H1 (cell line): ENCODE data around the gene COIL. TPM values are rescaled to one million over a fixed set of nuclear protein-coding genes. Genes with fewer than 3 reads are reported as not detected.

Experiments used
- CTCF ChIA-PET: fragments of 300-600 bp; sonication (Branson Sonifier 250); formaldehyde crosslinking; loops from one replicate; lab custom pipeline; 2021; ENCODE audit not compliant: partially characterized antibody; lab: Charles Lee
- POLR2A ChIA-PET: fragments of 300-600 bp; sonication (Branson Sonifier 250); formaldehyde crosslinking; loops from one replicate; lab custom pipeline; 2021; ENCODE audit warnings: inconsistent platforms; ENCODE audit not compliant: partially characterized antibody; lab: Charles Lee
- DNase-seq, 2 experiments: peaks; one replicate each; pipeline versions ENCODE4 v3.0.0 to v3.0.0-alpha.2; 2010 to 2022; ENCODE audit warnings: low spot score in 2 of 2, low read depth in 1 of 2, mixed read lengths in 1 of 2
- FAIRE-seq: peaks from 2 replicates; lab custom pipeline; 2011; peaks lifted over from hg19 to GRCh38; lab: Jason Lieb, UNC
- H2AFZ ChIP-seq: 2 replicates; pipeline ENCODE4 v1.8.1; 2012; ENCODE audit warnings: low read length, inconsistent platforms
- H2AK5ac ChIP-seq: 2 replicates; pipeline ENCODE4 v1.6.1; 2013; ENCODE audit warnings: low read depth, low read length
- H2BK120ac ChIP-seq: replicated peaks from 2 replicates; pipeline ENCODE3; 2013; ENCODE audit warnings: low read depth, low read length, inconsistent platforms
- H2BK12ac ChIP-seq: 2 replicates; pipeline ENCODE4 v1.6.1; 2013; ENCODE audit warnings: low read depth, low read length
- H2BK15ac ChIP-seq: 2 replicates; pipeline ENCODE4 v1.6.1; 2013; ENCODE audit warnings: low read length
- H2BK20ac ChIP-seq: 2 replicates; pipeline ENCODE4 v1.6.1; 2013; ENCODE audit warnings: low read length
- H2BK5ac ChIP-seq: 2 replicates; pipeline ENCODE4 v1.6.1; 2013; ENCODE audit warnings: low read depth, low read length
- H3K14ac ChIP-seq: 2 replicates; pipeline ENCODE4 v1.6.1; 2013; ENCODE audit warnings: inconsistent platforms; ENCODE audit not compliant: insufficient read length
- H3K18ac ChIP-seq: 2 replicates; pipeline ENCODE4 v1.6.1; 2013; ENCODE audit warnings: low read length; ENCODE audit errors: extremely low read depth
- H3K23ac ChIP-seq: 2 replicates; pipeline ENCODE4 v1.6.1; 2013; ENCODE audit warnings: inconsistent platforms; ENCODE audit not compliant: insufficient read length
- H3K23me2 ChIP-seq: 2 replicates; pipeline ENCODE4 v1.6.1; 2013; ENCODE audit warnings: low read depth, low read length
- H3K27ac ChIP-seq: 2 replicates; pipeline ENCODE4 v1.6.1; 2011; ENCODE audit warnings: low read depth, low read length, inconsistent platforms
- H3K27me3 ChIP-seq, 4 experiments: replicated peaks in 1 of 4; 1 replicate in 1 of 4; 2 replicates in 3 of 4; pipeline versions ENCODE4 v1.6.1 to v1.8.1; 2011 to 2013; ENCODE audit warnings: low read length in 3 of 4, mild to moderate bottlenecking in 3 of 4, inconsistent platforms in 2 of 4, mixed read lengths in 2 of 4, moderate library complexity in 1 of 4; ENCODE audit not compliant: control insufficient read depth in 3 of 4, insufficient read depth in 3 of 4; ENCODE audit errors: extremely low read depth in 1 of 4
- H3K36me3 ChIP-seq, 4 experiments: 2 replicates each; pipeline versions ENCODE4 v1.6.1 to v1.8.1; 2011 to 2013; ENCODE audit warnings: mild to moderate bottlenecking in 4 of 4, low read length in 3 of 4, moderate library complexity in 2 of 4, control low read depth in 1 of 4, inconsistent platforms in 1 of 4; ENCODE audit not compliant: insufficient read depth in 4 of 4, control insufficient read depth in 2 of 4
- H3K4ac ChIP-seq: replicated peaks from 2 replicates; pipeline ENCODE3; 2013; ENCODE audit warnings: low read length, low read depth, mixed read lengths, inconsistent platforms; ENCODE audit not compliant: insufficient read length
- H3K4me1 ChIP-seq, 4 experiments: replicated peaks in 1 of 4; 1 replicate in 1 of 4; 2 replicates in 3 of 4; pipeline versions ENCODE4 v1.6.1 to v1.8.1; 2011 to 2013; ENCODE audit warnings: low read length in 3 of 4, inconsistent platforms in 2 of 4, mixed read lengths in 1 of 4; ENCODE audit not compliant: insufficient read depth in 4 of 4, control insufficient read depth in 3 of 4
- H3K4me2 ChIP-seq, 2 experiments: 2 replicates each; pipeline versions ENCODE4 v1.6.1 to v1.8.1; 2011 to 2013; ENCODE audit warnings: low read depth in 2 of 2, low read length in 2 of 2, control low read depth in 1 of 2, inconsistent platforms in 1 of 2, mild to moderate bottlenecking in 1 of 2; ENCODE audit not compliant: insufficient read depth in 1 of 2
- H3K4me3 ChIP-seq, 4 experiments: fragments of 200-600, 300-600 bp in 1 of 4; sonication (generic), shearing (Covaris generic), sonication (Bioruptor Twin) in 1 of 4; 2 replicates each; pipeline versions ENCODE4 v1.5.1 to v1.8.1; 2011 to 2016; ENCODE audit warnings: low read length in 4 of 4, low read depth in 3 of 4, control low read depth in 2 of 4, inconsistent platforms in 2 of 4, mild to moderate bottlenecking in 2 of 4, mixed read lengths in 1 of 4, moderate library complexity in 1 of 4; ENCODE audit not compliant: insufficient read depth in 2 of 4; ENCODE audit errors: extremely low read depth in 1 of 4
- H3K56ac ChIP-seq: replicated peaks from 2 replicates; pipeline ENCODE3; 2013; ENCODE audit warnings: low read depth, mild to moderate bottlenecking, mixed read lengths, low read length, inconsistent platforms; ENCODE audit not compliant: insufficient read length
- H3K79me1 ChIP-seq: 2 replicates; pipeline ENCODE4 v1.6.1; 2013; ENCODE audit warnings: low read depth, low read length, control low read depth
- H3K79me2 ChIP-seq, 2 experiments: 2 replicates each; pipeline versions ENCODE4 v1.6.1 to v1.8.1; 2012 to 2013; ENCODE audit warnings: low read length in 2 of 2, mild to moderate bottlenecking in 2 of 2, inconsistent platforms in 1 of 2; ENCODE audit not compliant: insufficient read depth in 2 of 2, control insufficient read depth in 1 of 2
- H3K9ac ChIP-seq, 4 experiments: replicated peaks in 1 of 4; 1 replicate in 1 of 4; 2 replicates in 3 of 4; pipeline versions ENCODE4 v1.6.1 to v1.8.1; 2011 to 2013; ENCODE audit warnings: low read depth in 3 of 4, low read length in 3 of 4, control low read depth in 2 of 4, mild to moderate bottlenecking in 2 of 4, moderate library complexity in 2 of 4, inconsistent platforms in 1 of 4; ENCODE audit errors: extremely low read depth in 1 of 4
- H3K9me3 ChIP-seq, 2 experiments: 2 replicates each; pipeline versions ENCODE4 v1.6.1 to v1.8.1; 2012 to 2013; ENCODE audit warnings: mild to moderate bottlenecking in 2 of 2, moderate library complexity in 2 of 2, control low read depth in 1 of 2, inconsistent platforms in 1 of 2, low read depth in 1 of 2, low read length in 1 of 2, mixed read lengths in 1 of 2; ENCODE audit not compliant: insufficient read depth in 2 of 2
- H4K20me1 ChIP-seq, 2 experiments: replicated peaks in 1 of 2; 2 replicates each; pipeline versions ENCODE3 to v1.8.1; 2011 to 2013; ENCODE audit warnings: inconsistent platforms in 2 of 2, low read length in 2 of 2, mild to moderate bottlenecking in 1 of 2; ENCODE audit not compliant: insufficient read depth in 2 of 2, control insufficient read depth in 1 of 2
- H4K5ac ChIP-seq: 2 replicates; pipeline ENCODE4 v1.6.1; 2013; ENCODE audit warnings: low read length, low read depth, mixed read lengths, inconsistent platforms; ENCODE audit not compliant: insufficient read length
- H4K8ac ChIP-seq: 2 replicates; pipeline ENCODE4 v1.8.0; 2013; ENCODE audit warnings: mild to moderate bottlenecking, moderate library complexity, low read length, inconsistent platforms; ENCODE audit not compliant: insufficient read depth; ENCODE audit errors: extremely low read depth
- H4K91ac ChIP-seq: replicated peaks from 2 replicates; pipeline ENCODE3; 2013; ENCODE audit warnings: low read length, mixed read lengths, inconsistent platforms; ENCODE audit not compliant: insufficient read length
- EP300 ChIP-seq, 2 experiments: IDR thresholded peaks; 1 replicate in 1 of 2; 2 replicates in 1 of 2; pipeline ENCODE4 v1.6.1; 2011 to 2012; ENCODE audit warnings: low read depth in 2 of 2, low read length in 2 of 2, mild to moderate bottlenecking in 2 of 2, borderline replicate concordance in 1 of 2, inconsistent platforms in 1 of 2, moderate library complexity in 1 of 2
- JUN ChIP-seq: IDR thresholded peaks from 2 replicates; pipeline ENCODE4 v1.6.1; 2011; ENCODE audit warnings: low read depth, mild to moderate bottlenecking, improper control_type of control experiment, low read length
- SIX5 ChIP-seq: IDR thresholded peaks from 2 replicates; pipeline ENCODE4 v1.6.1; 2011; ENCODE audit warnings: mild to moderate bottlenecking, low read depth, low read length
- YY1 ChIP-seq: IDR thresholded peaks from 2 replicates; pipeline ENCODE4 v1.6.1; 2011; ENCODE audit warnings: low read depth, mild to moderate bottlenecking, low read length
- WGBS, 2 experiments: shearing (Covaris generic) in 1 of 2; methylation state at CpG; one replicate each; pipeline versions ENCODE4 v1.1.6 to v1.1.7; 2013 to 2015; ENCODE audit warnings: low lambda C conversion rate in 2 of 2, mixed read lengths in 2 of 2, inconsistent platforms in 1 of 2, low coverage in 1 of 2, missing lambda C conversion rate in 1 of 2; ENCODE audit not compliant: insufficient replicate concordance in 2 of 2, insufficient coverage in 1 of 2, insufficient read length in 1 of 2; ENCODE audit errors: extremely low coverage in 1 of 2, missing lambda C conversion rate in 1 of 2; 5-methylcytosine and 5-hydroxymethylcytosine counted together
- polyA plus RNA-seq, 7 experiments: library from polyadenylated mRNA; depleted of rRNA in 3 of 7; stranded (reverse) in 5 of 7; unstranded in 2 of 7; fragments of >200 nt in 5 of 7; fragments of 200-250 nt in 2 of 7; gene quantifications; 1 replicate in 5 of 7; 2 replicates in 1 of 7; 4 replicates in 1 of 7; pipeline versions ENCODE4 v1.2.1 to v1.2.3, GENCODE V29; 2011 to 2013; ENCODE audit warnings: missing spikeins in 2 of 7, mixed read lengths in 2 of 7
- total RNA-seq: library from RNA; stranded (reverse); fragmentation: NEBNext Ultra II Directional; extraction: Animal tissue kit (Norgen Biotek cat#: 25700); gene quantifications from 2 replicates; pipeline ENCODE4 v1.2.1, GENCODE V29; 2021

COIL gene
- total and polyA plus RNA-seq, 2 of the 8 experiments (the other 6 are each of a cell fraction or from before 2014, with no cell fraction given): 5.2 to 23.6 TPM

DNA sequence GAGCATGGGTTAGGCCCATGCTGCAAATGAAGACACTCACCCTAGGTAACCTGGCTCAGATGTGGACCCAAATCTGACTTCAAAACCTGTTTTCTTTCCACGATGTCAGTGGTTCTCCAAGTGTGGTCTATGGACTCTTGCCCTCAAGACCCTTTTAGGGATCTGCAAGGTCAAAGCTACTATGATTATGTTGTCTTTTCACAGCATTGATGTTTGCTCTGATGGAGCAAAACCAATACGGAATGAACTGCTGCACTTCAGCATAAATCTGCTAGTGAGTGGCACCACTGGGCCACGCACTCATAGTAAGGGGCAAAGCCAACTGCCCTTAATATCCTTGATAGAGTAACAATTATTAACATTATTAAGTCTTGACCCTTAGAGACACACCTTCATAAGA lies 25.4 kb downstream of the COIL start:
- Histone ChIP-seq H3K18ac (no peak overlapping the region), H2AFZ (no peak overlapping the region), H2BK20ac (no peak overlapping the region), H3K56ac (no peak overlapping the region), H3K79me2 (no peaks in the 10 kb centered on the region), H2AK5ac (no peak overlapping the region), H2BK5ac (no peak overlapping the region), H3K9me3 (peaks cover 7 to 22% of the 10 kb centered on the region in 2 experiments; a peak in 3 of 4 replicates), H3K79me1 (no peaks in the 10 kb centered on the region), H3K36me3 (peaks cover 0 to 37% (median 23%) of the 10 kb centered on the region in 4 experiments; a peak in 6 of 8 replicates), H2BK12ac (no peak overlapping the region), H2BK120ac (no peak overlapping the region), H4K8ac (no peak overlapping the region), H2BK15ac (no peak overlapping the region), H3K27me3 (no peaks in the 10 kb centered on the region), H4K20me1 (no peaks in the 10 kb centered on the region), H3K4me2 (no peak overlapping the region), H3K4me1 (no peaks in the 10 kb centered on the region), H3K4ac (no peak overlapping the region), H3K23ac (no peak overlapping the region), H4K91ac (no peak overlapping the region), H3K9ac (no peak overlapping the region), H4K5ac (no peak overlapping the region), H3K27ac (no peak overlapping the region), H3K14ac (no peak overlapping the region), H3K4me3 (no peak overlapping the region), H3K23me2 (no peaks in the 10 kb centered on the region)
- DNase-seq (no peak), FAIRE-seq (no peak)
- TF ChIP-seq EP300 (IDR thresholded peaks at IDR 0.05; ENCODE audit: borderline replicate concordance in 1 of 2, low read depth in 2 of 2, low read length in 2 of 2) (no peak), JUN (no peak), YY1 (no peak), SIX5 (no peak)
- WGBS, 2 experiments: 92% methylated on average over 3 of the region's 3 CpGs; no CpG with 5 or more reads in 1 of the 2 experiments
- CTCF ChIA-PET: no interaction called here
- POLR2A ChIA-PET: no interaction called here
